Activated naive CD8-positive, alpha-beta T cell (primary cell): Measurements from ENCODE around the gene SENP2.
"Not testable (repeated sequence)": the region's sequence is repeated elsewhere in the genome, so short reads cannot be mapped to it uniquely, and the experiment has no call there.

Source experiments
- H3K27ac Mint-ChIP-seq: one replicate; pipeline ENCODE4 v1.8.0; 2021; ENCODE audit warnings: mixed read lengths
- H3K27me3 Mint-ChIP-seq: one replicate; pipeline ENCODE4 v1.8.0; 2021; ENCODE audit warnings: mixed read lengths
- H3K36me3 Mint-ChIP-seq: one replicate; pipeline ENCODE4 v1.8.0; 2021; ENCODE audit warnings: mixed read lengths
- H3K4me1 Mint-ChIP-seq: one replicate; pipeline ENCODE4 v1.8.0; 2021; ENCODE audit warnings: low read depth, mixed read lengths
- H3K4me3 Mint-ChIP-seq: one replicate; pipeline ENCODE4 v1.8.0; 2021; ENCODE audit warnings: mild to moderate bottlenecking, mixed read lengths
- H3K9me3 Mint-ChIP-seq: one replicate; pipeline ENCODE4 v1.8.0; 2021; ENCODE audit warnings: low read depth, mixed read lengths

SENP2 gene

GRCh38 chr3:185648396-185648795 lies 62.3 kb downstream of the SENP2 start:
- Mint-ChIP-seq H3K27ac (no peak overlapping the region), H3K4me1 (no peaks in the 10 kb centered on the region), H3K4me3 (no peak overlapping the region), H3K27me3 (peaks cover 6% of the 10 kb centered on the region), H3K36me3 (no peaks in the 10 kb centered on the region), H3K9me3 (no peaks in the 10 kb centered on the region)

GRCh38 chr3:185649414-185649813 lies 63.3 kb downstream of the SENP2 start:
- Mint-ChIP-seq H3K27ac (no peak overlapping the region), H3K27me3 (peaks cover 6% of the 10 kb centered on the region), H3K36me3 (no peaks in the 10 kb centered on the region), H3K4me1 (no peaks in the 10 kb centered on the region), H3K9me3 (no peaks in the 10 kb centered on the region), H3K4me3 (no peak overlapping the region)

GRCh38 chr3:185651971-185652370 lies 65.9 kb downstream of the SENP2 start:
- Mint-ChIP-seq H3K4me3 (no peak overlapping the region), H3K9me3 (no peaks in the 10 kb centered on the region), H3K36me3 (no peaks in the 10 kb centered on the region), H3K27ac (no peak overlapping the region), H3K4me1 (no peaks in the 10 kb centered on the region), H3K27me3 (peaks cover 1% of the 10 kb centered on the region)

GRCh38 chr3:185653949-185654757 lies 68.1 kb downstream of the SENP2 start:
- Mint-ChIP-seq H3K27ac (no peak overlapping the region), H3K27me3 (no peaks in the 10 kb centered on the region), H3K9me3 (no peaks in the 10 kb centered on the region), H3K4me3 (no peak overlapping the region), H3K36me3 (no peaks in the 10 kb centered on the region), H3K4me1 (no peaks in the 10 kb centered on the region)

- Mint-ChIP-seq H3K4me3 (no peak overlapping the region), H3K36me3 (no peaks in the 10 kb centered on the region), H3K4me1 (no peaks in the 10 kb centered on the region), H3K27ac (no peak overlapping the region), H3K27me3 (no peaks in the 10 kb centered on the region), H3K9me3 (no peaks in the 10 kb centered on the region)
These were observed 68.7 kb downstream of the SENP2 start for GRCh38 chr3:185654758-185655145.

DNA sequence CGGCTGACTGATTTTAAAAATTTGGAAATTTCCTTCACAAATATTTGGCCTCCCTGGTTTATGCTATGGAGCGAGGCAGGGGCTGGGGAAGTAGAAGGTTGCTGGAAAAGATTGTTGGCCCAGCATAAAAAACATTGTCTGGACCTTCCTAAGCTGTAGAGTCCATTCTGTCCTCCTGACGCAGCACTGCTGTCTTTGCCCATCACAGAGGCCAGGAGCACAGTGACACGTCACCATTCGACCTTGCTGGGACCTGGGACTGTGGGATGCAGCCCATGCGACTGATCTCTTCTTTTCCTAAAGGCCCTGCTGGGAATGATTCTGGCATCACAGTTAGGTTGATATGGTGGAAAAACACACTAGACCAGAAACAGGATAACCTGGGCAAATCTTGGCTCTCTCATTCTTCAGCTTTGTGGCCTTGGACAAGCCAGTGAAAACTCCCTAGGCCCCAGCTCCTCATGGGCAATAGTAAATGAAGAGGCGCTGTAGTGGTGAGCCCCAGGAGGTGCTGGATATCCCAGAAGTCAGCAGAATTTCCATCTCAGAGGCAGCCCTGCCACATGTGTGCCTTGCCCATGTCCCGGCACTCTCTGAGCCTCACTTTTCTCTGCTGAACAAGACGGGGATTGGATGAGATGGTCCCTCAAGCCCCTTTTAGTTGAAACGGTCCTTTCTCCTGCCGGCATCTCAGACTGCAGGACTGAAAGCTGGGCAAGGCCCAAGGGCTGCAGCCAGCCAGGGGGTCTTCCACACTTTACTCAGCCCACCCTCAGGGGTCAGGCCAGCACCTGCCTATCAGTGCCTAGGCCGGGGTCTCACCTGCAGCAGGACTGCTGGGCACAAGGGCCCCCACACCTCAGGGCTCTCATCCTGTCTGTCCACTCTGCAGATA lies 69.6 kb downstream of the SENP2 start:
- H3K4me1 Mint-ChIP-seq, result peaks cover 2% of the 10 kb centered on the region
- no peaks in the 10 kb centered on the region for H3K27me3 Mint-ChIP-seq
- no peak overlapping the region for H3K4me3 Mint-ChIP-seq
- no peaks in the 10 kb centered on the region for H3K9me3 Mint-ChIP-seq
- H3K27ac Mint-ChIP-seq, result no peak overlapping the region
- H3K36me3 Mint-ChIP-seq, result no peaks in the 10 kb centered on the region

- Mint-ChIP-seq H3K36me3 (no peaks in the 10 kb centered on the region), H3K9me3 (no peaks in the 10 kb centered on the region), H3K4me3 (no peak overlapping the region), H3K4me1 (peaks cover 2% of the 10 kb centered on the region), H3K27ac (no peak overlapping the region), H3K27me3 (no peaks in the 10 kb centered on the region)
These were observed 70.3 kb downstream of the SENP2 start for GRCh38 chr3:185656321-185656840.

- Mint-ChIP-seq H3K27ac (no peak overlapping the region), H3K4me1 (peaks cover 2% of the 10 kb centered on the region), H3K36me3 (no peaks in the 10 kb centered on the region), H3K4me3 (no peak overlapping the region), H3K9me3 (no peaks in the 10 kb centered on the region), H3K27me3 (no peaks in the 10 kb centered on the region)
These were observed 71.1 kb downstream of the SENP2 start for GRCh38 chr3:185657211-185657610.

GRCh38 chr3:185657691-185658503 lies 71.8 kb downstream of the SENP2 start:
- no peaks in the 10 kb centered on the region for H3K9me3 Mint-ChIP-seq
- peaks cover 2% of the 10 kb centered on the region for H3K4me1 Mint-ChIP-seq
- H3K4me3 Mint-ChIP-seq, result no peak overlapping the region
- H3K36me3 Mint-ChIP-seq, result no peaks in the 10 kb centered on the region
- no peak overlapping the region for H3K27ac Mint-ChIP-seq
- no peaks in the 10 kb centered on the region for H3K27me3 Mint-ChIP-seq

DNA sequence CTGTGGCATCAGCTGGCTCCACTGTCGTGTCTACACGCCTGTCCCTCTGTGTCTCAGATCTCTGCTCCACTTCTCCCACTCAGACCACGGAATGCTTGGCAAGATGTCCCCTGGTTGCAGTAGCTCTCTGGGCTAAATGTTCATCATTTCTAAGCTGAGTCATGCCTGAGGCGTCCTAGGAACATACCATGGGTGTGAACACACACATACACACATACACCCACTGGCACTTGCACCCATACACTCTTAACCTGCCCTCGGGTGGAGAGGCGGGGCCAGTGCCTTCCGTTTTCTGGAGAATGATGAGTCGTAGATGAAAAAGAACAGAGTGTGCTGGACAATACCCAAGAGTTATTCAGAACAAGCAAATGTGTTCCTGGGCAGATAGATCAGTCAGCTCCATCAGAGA lies 72.4 kb downstream of the SENP2 start:
- Mint-ChIP-seq H3K9me3 (no peaks in the 10 kb centered on the region), H3K4me1 (peaks cover 2% of the 10 kb centered on the region), H3K36me3 (no peaks in the 10 kb centered on the region), H3K27me3 (no peaks in the 10 kb centered on the region), H3K27ac (no peak overlapping the region), H3K4me3 (no peak overlapping the region)

- H3K4me1 Mint-ChIP-seq, result peaks cover 2% of the 10 kb centered on the region
- no peaks in the 10 kb centered on the region for H3K27me3 Mint-ChIP-seq
- no peak overlapping the region for H3K4me3 Mint-ChIP-seq
- no peaks in the 10 kb centered on the region for H3K9me3 Mint-ChIP-seq
- H3K27ac Mint-ChIP-seq, result no peak overlapping the region
- no peaks in the 10 kb centered on the region for H3K36me3 Mint-ChIP-seq
These were observed 72.8 kb downstream of the SENP2 start for GRCh38 chr3:185658943-185659342.

GRCh38 chr3:185659942-185660921 lies 74.1 kb downstream of the SENP2 start:
- Mint-ChIP-seq H3K4me1 (peaks cover 2% of the 10 kb centered on the region), H3K27ac (no peak overlapping the region), H3K27me3 (peaks cover 5% of the 10 kb centered on the region), H3K4me3 (no peak overlapping the region), H3K9me3 (no peaks in the 10 kb centered on the region), H3K36me3 (no peaks in the 10 kb centered on the region)

- not testable (repeated sequence) for H3K27ac Mint-ChIP-seq, H3K4me3 Mint-ChIP-seq, H3K36me3 Mint-ChIP-seq, H3K4me1 Mint-ChIP-seq, H3K9me3 Mint-ChIP-seq, H3K27me3 Mint-ChIP-seq
These were observed 75.2 kb downstream of the SENP2 start for GRCh38 chr3:185661296-185661695.

GRCh38 chr3:185661772-185662171 lies 75.7 kb downstream of the SENP2 start:
- H3K9me3 Mint-ChIP-seq, result no peaks in the 10 kb centered on the region
- H3K27me3 Mint-ChIP-seq, result peaks cover 5% of the 10 kb centered on the region
- peaks cover 2% of the 10 kb centered on the region for H3K4me1 Mint-ChIP-seq
- no peak overlapping the region for H3K27ac Mint-ChIP-seq
- no peak overlapping the region for H3K4me3 Mint-ChIP-seq
- no peaks in the 10 kb centered on the region for H3K36me3 Mint-ChIP-seq
